Embryonic facial prominence (tissue), 1 donor: ENCODE data around the gene MACROD2.

Source experiments
- DNase-seq: peaks from one replicate; pipeline ENCODE4 v3.0.0-alpha.2; 2016; ENCODE audit errors: extremely low spot score

The MACROD2 gene

DNA sequence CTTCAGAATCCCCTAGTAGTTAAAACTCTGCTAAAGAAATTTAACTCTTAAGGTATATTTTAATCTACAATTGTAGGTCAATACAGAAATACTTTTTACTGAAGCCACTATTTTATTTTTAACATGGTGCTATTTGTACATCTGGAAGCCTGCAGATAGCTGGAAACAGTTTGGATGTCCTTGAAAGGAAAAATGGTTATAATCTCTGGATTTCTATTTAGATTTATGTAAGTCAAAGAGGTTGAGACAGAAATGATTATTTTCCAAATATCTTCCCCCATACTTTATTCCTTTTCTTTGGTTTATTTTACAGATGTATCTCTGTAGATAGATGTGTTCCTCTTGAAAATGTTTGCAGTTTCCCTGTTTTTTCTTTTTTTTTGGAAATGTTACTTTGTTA is 1575.7 kb downstream of the MACROD2 start:
- no peak for DNase-seq

DNA sequence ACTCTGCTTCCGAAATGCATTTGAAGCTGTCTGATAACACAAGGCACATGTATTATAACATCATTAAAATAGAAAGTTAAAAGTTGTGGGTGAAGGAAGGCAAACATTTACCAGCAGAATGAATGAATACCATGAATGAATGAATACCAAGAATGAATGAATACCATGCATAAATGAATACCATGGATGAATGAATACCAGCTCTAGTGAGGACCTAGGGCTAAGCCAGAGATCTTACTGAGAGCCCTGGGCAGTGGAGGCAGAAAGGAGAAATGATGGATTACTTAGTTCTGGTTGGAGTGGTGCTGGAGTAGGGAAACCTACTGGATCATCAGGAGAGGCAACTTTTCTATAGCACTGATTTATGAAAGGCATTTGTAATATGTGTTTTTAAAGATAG is 1579.9 kb downstream of the MACROD2 start:
- DNase-seq, result no peak

DNA sequence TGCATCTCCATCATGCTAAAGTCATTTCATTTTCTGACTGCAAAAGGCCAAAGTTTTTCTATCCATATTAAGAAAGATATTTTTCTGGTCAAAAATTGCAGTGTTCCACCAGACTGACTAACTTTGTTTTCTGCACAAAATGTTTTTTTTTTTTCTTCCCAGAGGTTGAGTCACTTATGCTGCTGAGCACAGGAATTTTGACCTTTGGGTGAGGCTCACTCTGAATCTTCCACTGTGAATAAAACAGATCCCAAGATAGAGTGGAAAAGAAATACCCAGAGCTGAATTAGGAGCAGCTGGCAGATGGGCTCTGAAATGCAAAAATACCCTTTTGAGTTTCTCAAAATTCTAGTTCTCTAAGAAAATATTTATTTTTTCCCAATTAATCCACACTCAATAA is 1581.1 kb downstream of the MACROD2 start:
- DNase-seq, result no peak

DNA sequence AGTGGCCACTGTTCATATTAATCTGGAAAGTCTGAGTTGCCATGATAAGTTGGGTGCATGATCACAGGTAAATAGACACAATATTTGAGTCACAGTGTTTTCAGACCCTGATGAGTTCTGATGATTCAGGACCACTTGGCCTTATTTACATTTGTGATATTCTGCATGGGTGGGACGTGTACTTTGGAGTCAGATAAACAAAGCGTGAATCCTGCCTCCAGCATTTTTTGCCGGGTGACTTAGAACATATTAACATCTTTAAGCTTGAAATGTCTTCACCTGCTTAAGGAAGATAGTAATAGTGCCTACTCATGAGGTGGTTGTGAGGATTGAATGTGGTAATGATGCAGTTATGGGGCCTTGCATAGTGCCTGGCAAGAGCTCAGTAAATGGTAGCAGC is 1582.8 kb downstream of the MACROD2 start:
- DNase-seq, result no peak

DNA sequence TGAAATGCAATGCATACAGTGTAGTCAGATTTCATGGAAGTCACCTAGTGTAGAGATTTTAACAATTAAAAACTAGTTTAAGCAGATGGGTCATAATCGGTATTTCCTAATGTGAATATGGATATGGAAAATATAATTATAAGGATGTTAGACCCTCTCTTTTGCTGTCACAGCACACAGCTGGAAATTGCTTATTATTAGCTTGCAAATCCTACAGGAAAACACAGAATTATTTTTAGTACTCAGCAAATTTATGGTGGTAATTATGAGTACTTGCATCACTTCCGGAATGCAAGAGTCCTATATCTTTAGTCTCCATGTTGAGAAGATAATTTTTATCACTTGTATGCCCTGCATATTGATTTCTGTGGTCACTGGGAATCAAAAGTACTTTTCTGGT is 1584.4 kb downstream of the MACROD2 start:
- no peak for DNase-seq

DNA sequence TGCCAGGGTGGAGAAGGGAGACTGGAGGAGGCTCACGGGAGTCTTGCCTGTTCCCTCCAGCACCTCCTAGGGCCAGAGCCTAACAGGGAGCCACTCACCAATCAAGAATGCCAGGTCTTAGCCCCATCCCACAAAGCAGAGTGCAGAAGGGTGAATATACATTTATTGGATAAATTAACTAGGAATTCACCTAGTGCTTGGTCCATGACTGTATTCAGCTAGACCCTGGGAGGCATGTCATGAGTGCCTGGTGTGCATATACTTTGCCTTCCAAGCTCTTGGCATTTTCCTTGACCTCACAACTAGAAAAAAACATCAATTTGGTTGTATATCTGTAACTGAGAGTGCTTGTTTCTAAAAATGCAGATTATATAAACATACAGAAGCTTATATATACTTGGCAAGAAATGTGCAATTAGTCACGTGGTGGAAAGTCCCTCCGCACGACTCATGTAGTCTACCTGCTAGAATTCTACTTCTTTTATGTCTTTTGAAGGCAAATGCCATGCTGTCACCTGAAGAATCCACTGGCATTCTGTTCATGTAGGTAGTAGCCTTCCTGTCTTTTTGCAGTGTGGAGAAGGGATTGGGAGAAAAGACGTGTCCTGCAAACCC is 1586.9 kb downstream of the MACROD2 start:
- DNase-seq, result no peak

DNA sequence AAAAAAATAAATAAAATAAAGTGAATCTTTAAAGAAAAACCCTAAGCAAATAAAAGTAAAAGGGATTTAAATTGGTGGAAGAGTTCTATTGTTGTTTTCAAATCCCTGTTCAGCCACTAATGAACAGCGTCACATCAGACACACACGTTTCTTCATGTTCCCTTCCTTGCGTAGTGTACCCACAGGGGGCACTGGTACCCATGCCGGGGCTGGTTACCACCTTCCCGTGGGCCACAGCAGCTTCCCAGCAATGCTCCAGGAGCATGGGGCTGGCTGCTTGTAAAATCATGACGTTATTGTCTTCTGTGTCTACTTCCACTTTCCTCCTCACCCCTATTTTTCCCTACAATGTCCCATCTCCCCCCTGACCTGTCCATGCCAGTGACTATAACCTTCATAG is 1589.2 kb downstream of the MACROD2 start:
- no peak for DNase-seq

DNA sequence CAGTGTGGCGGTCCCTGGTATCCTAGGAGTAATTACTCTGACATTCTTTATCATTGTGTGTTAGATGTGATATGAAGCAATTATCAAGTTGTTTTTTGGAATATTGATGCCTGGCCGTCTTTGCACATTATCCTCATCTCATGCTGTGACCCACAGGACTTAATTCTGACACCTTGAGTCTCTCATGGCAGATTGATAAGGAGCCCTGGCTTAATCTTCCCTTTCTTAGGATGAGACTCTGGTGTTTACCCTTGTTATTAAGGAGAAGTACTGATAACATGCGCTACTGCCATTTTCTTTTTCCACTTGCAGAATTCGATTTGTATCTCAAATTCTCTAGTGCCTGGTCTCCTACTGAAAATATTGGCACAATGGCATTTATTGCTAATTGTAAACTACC is 1597.8 kb downstream of the MACROD2 start:
- DNase-seq, result no peak

DNA sequence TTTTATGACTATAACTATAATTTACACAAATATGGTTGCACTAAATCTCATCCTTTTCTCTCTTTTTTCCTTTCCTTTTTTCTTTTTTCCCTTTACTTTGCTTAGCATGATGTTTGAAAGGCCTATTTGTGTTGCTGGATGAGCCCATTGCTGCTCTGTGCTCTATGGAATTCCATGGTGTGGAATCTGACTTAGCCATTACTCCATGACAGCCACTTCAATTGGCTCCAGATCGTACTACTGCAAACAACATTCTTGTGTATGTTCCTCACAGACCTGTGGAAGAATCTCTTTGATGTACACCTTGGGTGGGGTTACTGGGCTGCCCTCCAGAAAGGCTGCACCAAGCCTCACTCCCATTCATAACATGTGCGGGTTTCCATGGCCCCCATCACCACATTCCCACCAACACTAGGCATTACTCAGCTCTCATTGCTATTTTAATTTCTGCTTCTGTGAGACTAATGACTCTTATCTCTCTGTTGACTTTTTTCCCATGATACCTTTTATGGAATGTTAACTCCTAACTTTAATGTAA is 1598.9 kb downstream of the MACROD2 start:
- no peak for DNase-seq

DNA sequence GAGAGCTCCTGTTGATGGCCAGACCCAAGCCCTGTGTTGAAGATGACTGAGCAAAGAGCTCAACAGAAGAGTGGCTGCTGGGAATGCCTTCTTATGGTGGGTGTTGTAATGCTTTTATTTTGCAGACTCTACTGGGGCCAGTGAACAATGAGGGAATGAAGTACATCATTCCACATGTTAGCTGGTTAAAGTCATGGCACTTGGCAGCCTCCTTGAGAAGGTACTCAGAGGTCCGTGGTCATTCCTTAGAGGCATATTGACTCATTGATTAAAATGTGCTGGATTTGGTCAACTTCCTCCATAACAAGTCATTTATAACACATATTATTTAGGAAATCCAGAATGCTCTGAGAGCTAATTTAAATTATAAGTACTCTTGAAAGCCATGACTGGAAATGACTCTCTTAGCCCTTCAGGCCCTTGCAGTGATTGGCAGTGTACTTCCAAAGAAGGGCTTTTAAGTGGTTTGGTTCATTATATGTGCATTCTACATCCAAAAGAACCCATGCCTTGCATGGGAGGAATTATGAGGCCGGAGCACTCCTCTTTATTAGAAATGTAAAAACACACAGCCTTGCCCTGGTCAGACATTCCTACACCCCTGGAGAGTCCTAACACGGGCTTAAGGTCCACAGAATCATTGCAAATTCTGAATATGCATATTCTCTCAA is 1601.0 kb downstream of the MACROD2 start:
- no peak for DNase-seq

DNA sequence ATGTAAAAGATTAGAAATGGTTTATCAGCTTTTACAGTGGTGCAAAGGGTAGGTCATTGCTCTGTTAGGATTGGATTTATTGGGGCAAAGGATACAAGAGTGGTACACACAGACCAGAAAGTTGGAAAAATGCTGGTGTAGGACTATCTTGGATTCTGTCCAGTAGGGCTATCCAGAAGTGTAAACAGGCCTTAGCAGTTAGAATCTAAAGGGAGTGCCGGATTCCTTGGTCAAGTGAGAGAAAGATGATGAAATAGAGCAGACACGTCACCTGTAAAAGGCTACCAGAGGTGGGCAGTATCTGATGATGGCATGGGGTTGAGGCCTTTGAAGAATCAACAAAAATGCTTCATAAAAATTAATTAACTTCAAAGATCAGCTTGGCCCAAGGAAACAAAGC is 1602.0 kb downstream of the MACROD2 start:
- DNase-seq, result no peak

DNA sequence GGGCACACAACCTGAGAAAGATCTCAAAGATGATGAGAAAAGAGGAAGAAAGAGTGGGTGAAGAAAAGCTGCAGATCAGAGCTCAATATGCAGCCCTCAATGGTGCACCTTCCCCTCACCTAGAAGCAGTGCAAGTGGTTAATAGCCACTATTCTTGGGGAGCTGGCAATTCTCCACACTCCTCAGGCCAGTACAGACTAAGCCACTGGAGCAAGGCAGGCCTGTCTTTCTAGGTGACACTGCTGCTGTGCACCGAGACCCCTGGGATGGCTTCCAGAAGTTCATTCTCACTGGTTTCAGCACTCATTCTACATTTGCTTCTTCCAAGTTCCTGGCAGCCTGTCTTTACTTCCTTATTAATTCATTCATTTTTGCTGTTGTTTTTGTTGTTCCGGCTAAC is 1604.6 kb downstream of the MACROD2 start:
- no peak for DNase-seq

DNA sequence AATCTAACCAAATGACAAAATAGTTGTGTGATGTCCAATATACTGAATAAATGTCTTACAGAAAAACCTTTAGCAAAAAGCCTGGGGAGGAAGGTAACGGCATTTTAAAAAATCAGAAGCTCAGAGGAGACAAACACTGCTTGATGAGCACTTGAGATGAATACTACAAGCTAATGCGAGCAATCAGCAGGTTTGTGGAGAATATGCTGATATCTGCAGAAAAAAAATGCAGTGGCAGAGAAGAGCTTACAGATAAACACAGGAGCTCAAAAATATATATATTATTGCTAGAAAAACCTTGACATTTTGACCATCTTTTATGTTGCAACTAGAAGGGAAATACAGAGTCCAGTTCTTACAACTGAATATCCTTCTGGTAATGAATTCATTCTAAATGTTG is 1605.2 kb downstream of the MACROD2 start:
- no peak for DNase-seq

DNA sequence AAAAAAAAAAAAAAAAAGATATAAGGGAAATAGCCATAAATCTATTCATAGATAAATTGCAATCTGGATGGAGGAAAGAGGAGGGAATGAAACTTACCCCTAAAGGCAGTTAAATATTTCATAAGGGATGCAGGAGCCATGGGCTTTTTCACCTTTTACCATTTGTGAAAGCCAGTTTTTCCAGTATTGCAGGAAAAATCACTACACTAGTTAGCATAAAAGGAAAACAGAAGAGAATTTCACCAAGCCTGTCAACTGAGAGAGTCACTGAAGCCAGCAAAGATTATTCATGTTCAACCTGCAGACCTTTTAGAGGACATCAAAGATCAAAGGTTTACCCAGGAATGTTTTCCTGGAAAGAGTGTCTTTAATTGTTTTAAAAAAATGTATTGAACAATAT is 1608.2 kb downstream of the MACROD2 start:
- DNase-seq, result no peak

DNA sequence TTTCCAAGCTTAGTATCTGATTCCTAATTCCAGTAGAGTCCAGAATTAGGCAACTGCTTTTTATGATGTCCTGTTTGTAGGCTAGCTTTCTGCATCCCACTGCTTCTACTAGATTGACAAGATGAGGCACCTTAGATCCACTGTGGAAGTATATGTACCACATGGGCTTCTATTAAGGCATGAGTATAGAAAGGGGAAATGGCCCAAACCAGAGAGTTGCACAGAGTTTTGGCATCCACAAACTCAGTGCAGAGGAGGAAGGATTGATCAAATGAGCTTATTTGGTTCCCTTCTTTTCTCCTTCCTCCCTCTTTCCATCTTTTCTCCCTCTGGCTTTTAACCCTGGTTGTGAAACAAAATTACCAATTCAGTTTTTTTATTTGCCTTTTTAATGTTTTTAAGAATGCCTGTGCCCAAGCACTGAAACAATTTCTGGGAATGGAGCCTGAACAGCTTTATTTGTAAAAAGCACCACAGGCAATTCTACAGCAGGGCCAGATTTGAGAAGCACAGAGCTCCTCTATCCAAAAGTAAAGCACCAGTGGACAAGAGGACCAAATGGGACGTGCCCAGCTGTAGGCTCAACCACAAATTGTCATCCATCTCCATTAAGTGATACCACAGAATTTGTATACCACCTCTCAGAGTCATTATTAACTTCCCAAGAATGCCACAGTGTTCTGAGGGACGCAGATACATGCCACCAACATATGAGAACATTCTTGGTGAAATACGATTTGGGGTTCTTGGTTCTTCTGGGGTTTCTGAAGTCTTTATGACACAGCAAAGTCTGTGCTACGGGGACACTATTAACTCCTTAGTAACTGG is 1608.9 kb downstream of the MACROD2 start:
- no peak for DNase-seq

DNA sequence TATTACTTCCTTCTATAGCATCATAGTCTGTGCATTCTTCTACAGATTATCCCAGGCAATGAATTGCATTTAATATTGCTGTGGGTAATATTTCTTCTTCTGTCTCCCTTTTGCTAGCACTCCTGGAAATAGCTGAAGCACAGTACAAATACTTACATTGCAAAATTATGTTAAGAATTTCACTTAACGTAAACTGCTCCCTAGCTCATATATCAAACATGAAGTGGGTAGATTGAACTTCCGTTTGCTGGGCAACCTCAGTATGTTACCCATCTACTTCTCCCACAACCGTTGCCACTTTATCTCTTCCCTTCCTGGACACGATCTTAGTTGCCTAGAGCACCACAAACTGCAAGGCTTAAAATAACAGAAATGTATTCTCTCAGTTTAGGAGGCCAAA is 1614.6 kb downstream of the MACROD2 start:
- DNase-seq, result no peak

DNA sequence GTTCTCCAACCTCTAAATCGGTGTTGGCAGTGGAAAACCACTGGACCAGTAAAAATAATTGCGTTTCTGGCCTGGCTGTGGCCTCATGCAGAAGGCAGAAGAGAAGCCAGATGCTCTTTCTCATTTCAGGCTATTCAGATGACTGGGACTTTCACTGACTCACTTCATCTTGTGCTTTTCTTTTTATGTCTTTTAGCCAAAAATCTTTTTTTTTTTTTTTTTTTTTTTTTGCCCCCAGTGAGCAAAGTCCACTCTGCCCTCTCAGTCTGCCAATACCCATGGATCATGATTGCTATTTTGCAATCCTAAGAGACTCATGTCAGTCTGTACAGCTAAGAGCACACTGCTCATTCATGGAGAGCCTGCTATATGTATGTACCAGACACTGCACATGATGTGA is 1615.5 kb downstream of the MACROD2 start:
- no peak for DNase-seq

DNA sequence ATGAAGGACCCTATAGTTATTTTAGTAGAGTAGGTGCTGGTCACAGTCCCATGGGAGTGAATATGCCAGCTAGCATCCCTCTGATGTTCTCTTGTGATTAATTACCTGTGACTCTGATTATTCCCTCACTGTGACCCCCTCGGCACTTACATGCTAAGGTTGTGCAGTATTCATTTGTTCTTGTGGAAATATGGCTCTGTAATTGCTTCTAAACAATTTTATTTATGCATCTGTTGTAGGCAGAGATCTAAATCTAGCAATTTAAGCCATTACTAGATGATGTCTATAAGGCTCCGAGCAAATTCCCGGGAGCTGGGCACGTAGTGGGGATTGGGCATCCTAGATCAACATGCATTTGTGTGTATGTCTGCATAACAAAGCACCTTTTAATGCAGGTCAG is 1616.2 kb downstream of the MACROD2 start:
- DNase-seq, result no peak

DNA sequence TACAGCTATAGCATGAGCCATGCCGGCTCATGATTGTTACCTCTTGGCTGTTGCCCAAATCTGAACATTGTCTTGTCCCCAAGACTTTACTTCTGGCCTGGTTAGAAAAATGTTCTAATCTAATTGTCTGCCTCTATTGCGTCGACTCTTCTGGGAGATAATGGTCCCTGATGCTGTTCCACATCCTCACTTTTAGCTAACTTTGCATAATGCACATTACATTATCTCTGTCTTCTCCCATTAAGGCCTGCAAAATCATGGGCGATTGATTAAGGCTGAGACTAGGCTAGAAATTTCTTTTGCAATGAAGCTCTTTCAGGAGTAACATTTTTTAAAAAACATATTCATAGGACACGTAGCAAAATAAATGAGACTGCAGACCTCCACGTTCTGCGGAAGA is 1616.9 kb downstream of the MACROD2 start:
- no peak for DNase-seq

DNA sequence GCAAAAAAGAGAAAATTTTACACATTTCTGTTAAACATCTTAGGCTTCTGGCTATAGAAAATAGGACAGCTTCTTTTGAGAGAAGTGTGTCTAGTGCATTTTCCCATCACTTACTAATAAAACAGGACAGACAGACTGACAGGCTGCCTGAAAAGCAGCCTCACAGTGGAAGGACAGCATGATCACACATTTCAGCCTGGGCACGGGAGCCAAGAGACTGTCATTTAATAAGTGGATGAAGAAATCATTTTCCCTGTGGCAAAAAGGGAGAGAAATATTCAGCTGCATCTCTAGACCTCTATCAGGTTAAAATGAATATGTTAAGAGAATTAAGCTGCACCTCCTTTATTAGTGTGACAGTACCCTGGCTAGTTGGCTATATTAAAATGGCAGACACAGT is 1617.5 kb downstream of the MACROD2 start:
- no peak for DNase-seq

DNA sequence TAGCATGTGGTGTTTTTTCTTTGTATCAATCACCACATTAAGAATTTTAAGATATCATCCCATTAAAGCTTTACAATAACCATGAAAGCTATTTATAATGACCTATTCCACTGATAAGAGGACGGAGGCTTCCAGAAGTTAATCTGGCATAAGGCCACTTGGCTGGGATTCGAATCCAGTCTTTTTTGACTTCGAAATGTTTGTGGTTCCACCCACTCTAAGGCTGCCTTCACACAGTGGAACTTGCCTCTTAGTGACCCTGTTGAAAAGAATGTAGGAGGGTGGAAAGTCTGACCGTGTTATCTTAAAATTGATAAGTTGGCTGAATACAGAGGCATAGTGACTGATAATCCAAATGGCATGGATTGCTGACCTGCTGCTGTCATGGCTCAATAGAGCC is 1618.2 kb downstream of the MACROD2 start:
- no peak for DNase-seq

DNA sequence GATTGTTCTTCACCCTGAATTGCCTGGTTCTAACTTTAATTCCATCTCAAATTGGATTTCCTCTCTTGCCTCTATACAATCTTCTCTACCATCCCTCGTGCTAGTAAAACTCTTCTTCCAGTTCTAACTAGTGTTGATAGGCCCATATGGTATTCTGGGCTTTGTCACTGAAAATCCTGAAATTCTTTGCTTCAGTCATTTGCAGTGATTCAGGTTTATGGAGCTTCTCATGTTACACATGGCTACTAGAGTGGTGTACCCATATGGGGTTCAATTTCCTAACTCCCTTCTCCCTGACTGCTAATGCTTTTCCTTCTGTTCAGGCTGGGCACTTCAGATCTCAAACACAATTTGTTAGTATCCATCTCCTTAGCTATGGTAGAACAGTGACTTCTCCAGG is 1621.3 kb downstream of the MACROD2 start:
- DNase-seq, result no peak

DNA sequence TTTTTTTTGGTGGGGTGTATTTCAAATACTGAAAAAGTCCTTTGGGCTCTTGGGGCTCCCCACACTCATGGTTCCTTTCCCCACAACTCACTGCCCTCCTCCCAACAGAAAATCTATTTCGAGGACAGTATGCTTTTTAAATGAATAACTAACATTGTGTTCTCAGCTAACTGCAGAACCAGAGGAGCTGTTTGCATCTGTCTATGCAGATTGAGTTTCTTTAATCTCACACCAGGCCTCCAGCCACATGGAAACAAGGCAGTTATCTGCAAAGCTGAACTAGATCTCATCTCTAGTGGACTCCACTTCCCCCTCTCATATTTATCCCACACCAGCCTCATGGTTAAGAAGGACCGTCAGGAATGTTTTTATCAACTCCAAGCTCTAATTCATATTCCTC is 1622.8 kb downstream of the MACROD2 start:
- no peak for DNase-seq
